ENCODE data around the gene GRM7.

GRM7 gene

DNA sequence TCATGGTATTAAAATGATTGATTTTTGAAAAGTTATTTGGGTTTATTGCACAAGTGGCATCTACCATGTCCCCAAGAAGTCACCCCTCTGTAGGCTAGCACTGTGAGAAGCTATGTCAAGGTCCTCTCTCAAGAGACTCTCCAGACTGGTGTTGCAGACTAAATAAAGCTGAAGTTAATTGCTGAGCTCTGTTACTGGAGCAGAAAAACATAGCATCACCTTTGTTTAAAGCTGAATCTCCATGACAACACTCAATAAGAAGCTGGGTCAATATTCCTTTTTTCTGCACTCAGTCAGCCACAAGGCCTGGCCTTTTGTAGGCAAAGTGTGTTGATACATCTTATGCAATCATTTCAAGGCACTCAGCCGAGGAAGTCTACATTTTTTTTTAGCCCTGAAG is 834.1 kb downstream of the GRM7 start:
- Histone ChIP-seq H3K4me2 (no peak overlapping the region), H3K9ac (no peak overlapping the region), H3K36me3 (no peaks in the 10 kb centered on the region), H3K4me1 (peaks cover 10% of the 10 kb centered on the region; the same call in 1 of the 2 replicates), H3K4me3 (no peak overlapping the region), H3K27ac (no peak overlapping the region), H3K9me3 (no peaks in the 10 kb centered on the region), H3K27me3 (no peaks in the 10 kb centered on the region), H4K20me1 (no peaks in the 10 kb centered on the region)
- no peak for TF ChIP-seq Cebpa-rat (IDR thresholded peaks at IDR 0.05)

DNA sequence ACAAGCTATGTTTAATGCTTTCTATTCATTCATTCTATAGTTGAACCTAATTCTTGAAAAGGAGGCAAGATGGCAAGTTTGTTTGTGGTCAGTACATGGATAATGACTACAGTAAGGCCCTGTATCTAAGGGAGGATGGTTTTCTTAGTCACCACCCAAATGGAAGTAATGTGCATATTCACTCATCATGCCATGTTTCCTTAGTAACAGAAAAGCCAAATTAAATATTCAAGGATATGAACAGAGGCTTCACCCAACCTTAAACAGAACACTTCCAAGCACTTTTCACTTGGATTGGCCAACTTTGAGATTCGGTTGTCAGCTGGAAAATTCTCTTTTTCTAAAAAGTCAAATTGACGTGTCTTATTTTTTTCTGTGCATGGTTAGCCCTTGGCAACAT is 835.4 kb downstream of the GRM7 start:
- H3K9me3 ChIP-seq = no peaks in the 10 kb centered on the region
- peaks cover 10% of the 10 kb centered on the region; the same call in 1 of the 2 replicates for H3K4me1 ChIP-seq
- H3K4me2 ChIP-seq = no peak overlapping the region
- no peaks in the 10 kb centered on the region for H3K36me3 ChIP-seq
- H3K27ac ChIP-seq = no peak overlapping the region
- no peak overlapping the region for H3K9ac ChIP-seq
- no peak overlapping the region for H3K4me3 ChIP-seq
- no peaks in the 10 kb centered on the region for H4K20me1 ChIP-seq
- no peaks in the 10 kb centered on the region for H3K27me3 ChIP-seq
- TF ChIP-seq Cebpa-rat (IDR thresholded peaks at IDR 0.05) = no peak

DNA sequence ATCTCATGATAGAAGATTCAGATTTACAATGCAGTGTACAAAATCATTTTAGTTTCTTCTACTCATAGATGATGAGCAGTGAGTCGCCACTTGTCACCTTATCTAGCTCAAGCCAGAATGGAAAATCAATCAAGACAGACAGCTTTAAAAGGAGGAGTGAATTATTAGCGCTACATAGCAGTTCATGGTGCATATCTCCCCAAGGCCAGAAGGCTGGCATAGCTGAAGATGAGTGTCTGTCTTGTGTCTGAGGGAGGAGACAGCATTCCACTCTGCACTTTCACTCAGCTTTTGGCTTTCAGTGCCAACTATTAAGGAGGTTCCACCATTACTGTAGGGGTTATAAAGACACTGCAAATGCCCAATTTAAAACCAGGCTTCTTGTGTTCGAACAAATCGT is 836.6 kb downstream of the GRM7 start:
- H3K9ac ChIP-seq = no peak overlapping the region
- no peak overlapping the region for H3K4me3 ChIP-seq
- H3K27ac ChIP-seq = no peak overlapping the region
- H3K9me3 ChIP-seq = no peaks in the 10 kb centered on the region
- no peaks in the 10 kb centered on the region for H4K20me1 ChIP-seq
- no peak for TF ChIP-seq Cebpa-rat (IDR thresholded peaks at IDR 0.05)
- H3K4me2 ChIP-seq = no peak overlapping the region
- no peaks in the 10 kb centered on the region for H3K36me3 ChIP-seq
- no peaks in the 10 kb centered on the region for H3K27me3 ChIP-seq
- peaks cover 10% of the 10 kb centered on the region; the same call in 1 of the 2 replicates for H3K4me1 ChIP-seq

DNA sequence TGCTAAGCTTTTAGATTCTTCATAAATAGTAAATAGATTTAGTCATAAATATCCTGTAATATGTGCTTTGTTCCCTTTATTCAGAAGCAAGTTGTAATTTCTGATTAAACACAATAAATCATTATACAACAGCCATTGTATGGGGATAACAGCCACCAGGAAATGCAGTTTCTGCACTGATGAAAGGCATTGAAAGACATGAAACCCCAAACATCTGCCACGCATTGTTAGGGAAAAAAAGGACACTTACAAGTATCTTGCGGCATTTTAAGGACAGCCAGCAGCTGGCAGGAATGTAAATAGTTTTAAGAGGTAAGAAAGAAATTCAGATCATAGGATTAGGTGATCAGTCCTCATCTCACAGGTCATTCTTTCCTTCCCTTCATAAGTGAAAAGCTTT is 839.6 kb downstream of the GRM7 start:
- Histone ChIP-seq H3K27me3 (no peaks in the 10 kb centered on the region), H3K27ac (no peak overlapping the region), H4K20me1 (no peaks in the 10 kb centered on the region), H3K4me1 (no peaks in the 10 kb centered on the region), H3K36me3 (no peaks in the 10 kb centered on the region), H3K9me3 (no peaks in the 10 kb centered on the region), H3K4me3 (no peak overlapping the region), H3K4me2 (no peak overlapping the region), H3K9ac (no peak overlapping the region)
- no peak for TF ChIP-seq Cebpa-rat (IDR thresholded peaks at IDR 0.05)

DNA sequence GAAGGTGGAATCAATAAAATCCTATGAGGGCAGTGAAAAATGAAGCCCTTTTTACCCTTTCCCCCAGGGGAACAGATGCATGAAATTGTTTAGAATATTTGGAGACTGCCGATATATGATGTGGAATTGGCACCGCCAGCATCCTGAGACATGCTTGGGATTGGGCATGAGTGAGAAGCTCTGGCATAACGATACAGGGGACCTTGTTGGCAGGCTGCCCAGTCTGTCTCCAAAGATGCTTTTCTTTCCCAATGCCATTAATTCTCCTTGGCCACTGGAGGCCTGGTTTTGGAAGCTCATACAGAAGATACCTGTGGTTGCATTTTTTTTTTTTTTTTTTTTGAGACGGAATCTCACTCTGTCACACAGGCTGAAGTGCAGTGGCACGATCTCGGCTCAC is 840.1 kb downstream of the GRM7 start:
- TF ChIP-seq Cebpa-rat (IDR thresholded peaks at IDR 0.05) = no peak
- no peak overlapping the region for H3K27ac ChIP-seq

DNA sequence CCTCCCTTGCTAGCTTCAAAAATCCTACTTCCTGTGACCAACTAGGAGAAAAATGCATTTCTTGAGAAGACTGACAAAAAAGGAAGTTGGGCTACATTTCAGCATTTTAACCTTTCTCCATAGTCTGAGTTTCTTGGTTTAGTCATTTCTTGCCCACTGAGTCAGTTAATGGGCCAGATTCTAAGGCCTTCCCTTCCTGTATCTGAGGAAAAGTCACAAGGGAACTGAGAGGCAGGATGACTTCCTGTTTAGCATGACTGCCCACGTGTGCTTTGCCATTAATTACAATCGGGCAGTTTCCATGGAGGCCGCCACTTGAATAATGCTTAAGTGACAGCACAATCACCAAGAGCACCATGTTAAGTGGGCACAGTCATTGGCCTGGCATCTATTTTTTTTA is 846.3 kb downstream of the GRM7 start:
- H3K9ac ChIP-seq = no peak overlapping the region
- no peak overlapping the region for H3K4me2 ChIP-seq
- no peaks in the 10 kb centered on the region for H3K27me3 ChIP-seq
- H3K36me3 ChIP-seq = no peaks in the 10 kb centered on the region
- no peaks in the 10 kb centered on the region for H4K20me1 ChIP-seq
- no peaks in the 10 kb centered on the region for H3K9me3 ChIP-seq
- no peak overlapping the region for H3K27ac ChIP-seq
- H3K4me1 ChIP-seq = no peaks in the 10 kb centered on the region
- no peak overlapping the region for H3K4me3 ChIP-seq
- no peak for TF ChIP-seq Cebpa-rat (IDR thresholded peaks at IDR 0.05)

More for the DNA sequence above, 840.1 kb downstream of the GRM7 start:
- Histone ChIP-seq H3K9me3 (no peaks in the 10 kb centered on the region), H3K27me3 (no peaks in the 10 kb centered on the region), H3K4me1 (no peaks in the 10 kb centered on the region), H3K36me3 (no peaks in the 10 kb centered on the region), H4K20me1 (no peaks in the 10 kb centered on the region), H3K4me2 (no peak overlapping the region), H3K4me3 (no peak overlapping the region), H3K9ac (no peak overlapping the region)

DNA sequence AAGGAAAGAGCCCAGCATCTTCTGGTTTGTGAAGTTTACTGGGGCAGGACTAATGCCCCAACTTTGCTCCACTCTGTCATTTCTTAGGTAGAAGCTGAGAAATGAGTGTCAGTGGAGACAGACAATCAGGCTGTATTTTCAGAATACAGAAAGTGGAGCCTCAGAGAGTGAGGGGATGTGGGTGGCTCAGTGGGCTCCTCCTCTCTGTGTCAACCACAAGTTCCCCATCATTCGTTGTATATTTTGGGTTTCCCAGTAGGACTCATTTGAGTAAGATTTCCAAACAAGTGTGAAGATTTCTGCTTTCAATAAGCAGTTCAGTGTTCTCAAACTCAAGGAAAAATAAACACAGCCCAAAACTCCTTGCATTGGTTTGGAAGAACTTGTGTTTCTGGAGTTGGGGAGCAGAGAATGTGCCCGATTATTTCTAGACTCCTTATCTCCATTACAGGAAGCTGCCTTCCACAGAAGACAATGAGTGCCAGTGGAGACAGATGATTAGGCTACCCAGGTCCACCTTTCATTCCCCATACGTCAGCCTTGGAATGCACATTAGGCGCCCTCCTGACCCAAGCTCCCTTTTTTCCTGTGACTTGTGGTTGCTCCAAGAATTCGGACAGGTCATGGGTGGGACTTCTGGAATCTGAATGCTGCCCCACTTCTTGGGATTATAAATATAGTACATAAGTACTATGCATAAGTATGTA is 848.6 kb downstream of the GRM7 start:
- Histone ChIP-seq H3K4me2 (no peak overlapping the region), H3K4me1 (no peaks in the 10 kb centered on the region), H3K4me3 (no peak overlapping the region), H3K9ac (no peak overlapping the region), H3K27ac (no peak overlapping the region), H4K20me1 (no peaks in the 10 kb centered on the region), H3K36me3 (no peaks in the 10 kb centered on the region), H3K27me3 (no peaks in the 10 kb centered on the region), H3K9me3 (no peaks in the 10 kb centered on the region)
- no peak for TF ChIP-seq Cebpa-rat (IDR thresholded peaks at IDR 0.05)

DNA sequence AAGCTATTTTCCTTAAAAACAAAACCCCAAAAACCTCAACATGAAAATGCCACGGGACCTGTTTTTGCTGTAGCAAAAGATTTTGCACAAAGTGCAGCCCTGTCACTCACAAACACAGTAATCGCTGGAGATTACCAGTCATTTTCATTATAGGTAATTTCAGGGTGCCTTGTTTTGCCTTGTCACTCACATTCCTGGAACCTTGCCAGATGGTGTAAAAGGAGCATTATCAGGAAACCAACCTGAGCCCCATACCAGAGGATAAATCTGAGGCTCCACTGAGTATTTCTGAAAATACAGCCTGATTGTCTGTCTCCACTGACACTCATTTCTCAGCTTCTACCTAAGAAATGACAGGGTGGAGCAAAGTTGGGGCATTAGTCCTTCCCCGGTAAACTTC is 849.4 kb downstream of the GRM7 start:
- no peaks in the 10 kb centered on the region for H3K27me3 ChIP-seq
- H3K9ac ChIP-seq = no peak overlapping the region
- no peak for TF ChIP-seq Cebpa-rat (IDR thresholded peaks at IDR 0.05)
- H3K4me3 ChIP-seq = no peak overlapping the region
- H4K20me1 ChIP-seq = no peaks in the 10 kb centered on the region
- H3K4me2 ChIP-seq = no peak overlapping the region
- H3K4me1 ChIP-seq = no peaks in the 10 kb centered on the region
- H3K9me3 ChIP-seq = no peaks in the 10 kb centered on the region
- H3K27ac ChIP-seq = no peak overlapping the region
- no peaks in the 10 kb centered on the region for H3K36me3 ChIP-seq

DNA sequence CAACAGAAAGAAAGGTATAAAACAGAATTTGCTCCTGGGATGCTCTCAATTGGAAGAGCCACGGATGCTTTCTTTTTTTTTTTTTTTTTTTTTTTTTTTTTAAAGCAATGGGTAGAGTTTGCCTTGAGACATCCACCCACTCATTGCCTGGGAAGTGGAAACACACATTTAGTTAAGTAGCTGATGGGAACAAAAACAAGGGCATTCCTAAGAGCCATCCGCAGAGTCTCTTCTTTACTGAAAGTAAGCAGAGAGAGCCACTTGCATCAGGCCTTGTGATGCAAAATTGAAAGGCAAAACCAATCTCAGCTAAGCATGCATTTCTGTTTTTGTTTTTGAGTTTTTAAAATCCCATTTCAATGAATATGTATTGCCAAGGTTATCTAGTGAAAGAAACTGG is 852.8 kb downstream of the GRM7 start:
- Histone ChIP-seq H3K4me3 (no peak overlapping the region), H3K27me3 (no peaks in the 10 kb centered on the region), H3K9ac (no peak overlapping the region), H3K36me3 (no peaks in the 10 kb centered on the region), H3K4me2 (no peak overlapping the region), H3K27ac (no peak overlapping the region), H3K9me3 (no peaks in the 10 kb centered on the region), H4K20me1 (no peaks in the 10 kb centered on the region), H3K4me1 (no peaks in the 10 kb centered on the region)
- no peak for TF ChIP-seq Cebpa-rat (IDR thresholded peaks at IDR 0.05)

DNA sequence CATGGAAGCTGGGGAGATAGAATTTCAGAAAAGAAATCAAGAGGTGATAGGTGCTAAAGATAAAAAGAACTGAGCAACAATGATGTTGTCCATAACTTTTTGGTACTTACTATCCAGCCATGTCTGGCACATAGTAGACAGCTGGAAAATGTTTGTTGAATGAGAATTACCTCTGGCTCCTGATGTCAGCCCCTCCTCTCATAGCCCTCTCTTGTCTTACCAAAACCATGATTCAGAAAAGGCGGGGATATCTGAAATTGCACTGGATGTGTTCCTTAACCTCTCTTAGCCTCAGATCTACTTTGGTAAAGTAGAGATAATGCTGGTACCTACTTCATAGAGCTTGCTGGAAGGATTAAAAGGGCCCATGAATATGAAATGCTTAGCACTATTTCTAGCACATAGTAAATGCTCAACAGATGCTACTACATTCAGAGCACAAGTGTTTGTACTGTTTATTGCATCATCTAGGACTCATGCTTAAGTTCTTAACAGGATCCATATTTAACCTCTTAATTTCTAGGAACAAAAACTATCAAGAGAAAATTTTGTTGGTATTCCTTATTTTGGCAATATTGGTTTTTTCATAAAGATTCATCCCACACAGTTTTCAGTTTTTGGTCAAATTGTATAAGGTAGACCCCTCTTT is 859.9 kb downstream of the GRM7 start:
- H3K9ac ChIP-seq = no peak overlapping the region
- no peaks in the 10 kb centered on the region for H4K20me1 ChIP-seq
- H3K36me3 ChIP-seq = no peaks in the 10 kb centered on the region
- H3K4me2 ChIP-seq = no peak overlapping the region
- TF ChIP-seq Cebpa-rat (IDR thresholded peaks at IDR 0.05) = no peak
- H3K9me3 ChIP-seq = no peaks in the 10 kb centered on the region
- H3K27ac ChIP-seq = no peak overlapping the region
- H3K27me3 ChIP-seq = no peaks in the 10 kb centered on the region
- H3K4me3 ChIP-seq = no peak overlapping the region
- H3K4me1 ChIP-seq = no peaks in the 10 kb centered on the region

Measured in BLaER1 (cell line).